Astrocyte of the cerebellum (primary cell): Measurements from ENCODE around the gene CHEK2.
"Not testable (repeated sequence)": the region's sequence is repeated elsewhere in the genome, so short reads cannot be mapped to it uniquely, and the experiment has no call there.

ENCODE experiments used
- DNase-seq: peaks from one replicate; pipeline ENCODE4 v3.0.0-alpha.2; 2011; ENCODE audit warnings: low read depth
- H3K4me3 ChIP-seq: 2 replicates; pipeline ENCODE4 v1.5.1; 2011; ENCODE audit warnings: mild to moderate bottlenecking, low read depth, low read length, moderate library complexity
- CTCF ChIP-seq: IDR thresholded peaks from 2 replicates; pipeline ENCODE4 v1.5.1; 2012; ENCODE audit warnings: low read length, low read depth, moderate library complexity, mild to moderate bottlenecking; ENCODE audit errors: missing control alignments
- in situ Hi-C: cut with HindIII; loops from 2 replicates; pipeline ENCODE4 v1.10.0; 2017; ENCODE audit warnings: low sequenced_read_pairs

Gene CHEK2

GRCh38 chr22:28711341-28711740 lies 30.3 kb downstream of the CHEK2 start:
- no peak for TF ChIP-seq CTCF
- H3K4me3 ChIP-seq, result no peak overlapping the region
- in situ Hi-C loops, result no loop called here
- DNase-seq, result no peak

- no peak overlapping the region for H3K4me3 ChIP-seq
- DNase-seq, result peak; percentile 43
- in situ Hi-C loops, result no loop called here
- TF ChIP-seq CTCF, result no peak
Observed at GRCh38 chr22:28710576-28711191, 30.9 kb downstream of the CHEK2 start.

- TF ChIP-seq CTCF, result no peak
- no peak overlapping the region for H3K4me3 ChIP-seq
- in situ Hi-C loops, result no loop called here
- DNase-seq, result no peak
Observed at GRCh38 chr22:28710107-28710506, 31.5 kb downstream of the CHEK2 start.

- DNase-seq, result no peak
- TF ChIP-seq CTCF, result no peak
- H3K4me3 ChIP-seq, result no peak overlapping the region
- in situ Hi-C loops, result no loop called here
Observed at GRCh38 chr22:28706845-28707244, 34.8 kb downstream of the CHEK2 start.

GRCh38 chr22:28703436-28703835 lies 38.2 kb downstream of the CHEK2 start:
- no peak for DNase-seq
- in situ Hi-C loops, result no loop called here
- H3K4me3 ChIP-seq, result no peak overlapping the region
- no peak for TF ChIP-seq CTCF

GRCh38 chr22:28702891-28703290 lies 38.7 kb downstream of the CHEK2 start:
- no peak for TF ChIP-seq CTCF
- DNase-seq, result no peak
- in situ Hi-C loops, result no loop called here
- no peak overlapping the region for H3K4me3 ChIP-seq

GRCh38 chr22:28693041-28693760 lies 48.4 kb downstream of the CHEK2 start:
- DNase-seq, H3K4me3 ChIP-seq, in situ Hi-C loops: not testable (repeated sequence)

GRCh38 chr22:28689796-28690195 lies 51.8 kb downstream of the CHEK2 start:
- DNase-seq, in situ Hi-C loops: not testable (repeated sequence)

GRCh38 chr22:28682966-28683365 lies 58.7 kb downstream of the CHEK2 start:
- in situ Hi-C loops, DNase-seq, H3K4me3 ChIP-seq: not testable (repeated sequence)

More at GRCh38 chr22:28689796-28690195, 51.8 kb downstream of the CHEK2 start:
- not testable (repeated sequence) for H3K4me3 ChIP-seq

GRCh38 chr22:28680813-28681490 lies 60.7 kb downstream of the CHEK2 start:
- in situ Hi-C loops, H3K4me3 ChIP-seq, DNase-seq: not testable (repeated sequence)
